Right renal cortex interstitium (tissue), 3 donors: ENCODE results near the gene IL22. TPM values are rescaled to one million over a fixed set of nuclear protein-coding genes. Genes with fewer than 3 reads are reported as not detected.

Experiments
- polyA plus RNA-seq, 3 donors: library from polyadenylated mRNA; unstranded; fragments of 120-200 nt; gene quantifications; one replicate each; pipeline ENCODE4 v1.2.1, GENCODE V29; 2013; ENCODE audit not compliant: insufficient read length in 3 of 3

The IL22 gene
- polyA plus RNA-seq, 3 donors = not detected

Other genes starting within 250 kb of the IL22 start
- gene IFNG, start 93.9 kb downstream of the IL22 start, polyA plus RNA-seq = not detected
- not detected for gene IL26, start 27.8 kb downstream of the IL22 start, polyA plus RNA-seq
- 10 to 100 TPM; 31.4 to 44.4 (median 36.4) TPM for gene MDM1, start 78.8 kb upstream of the IL22 start, polyA plus RNA-seq